GM12801 (cell line): ENCODE data around the gene BRD3.

Experiments used
- CTCF ChIP-seq: IDR thresholded peaks from one replicate; pipeline ENCODE4 v1.5.1; 2011; ENCODE audit warnings: control low read depth; ENCODE audit not compliant: insufficient read length; ENCODE audit errors: extremely low read depth

BRD3 gene

GRCh38 chr9:134049772-134050588, 17.8 kb downstream of the BRD3 start:
- no peak for TF ChIP-seq CTCF

- TF ChIP-seq CTCF = no peak
Measured at GRCh38 chr9:134049236-134049635, 18.6 kb downstream of the BRD3 start.

- no peak for TF ChIP-seq CTCF
Measured at GRCh38 chr9:134048582-134048968, 19.3 kb downstream of the BRD3 start.

- no peak for TF ChIP-seq CTCF
Measured at GRCh38 chr9:134047868-134048581, 19.8 kb downstream of the BRD3 start.

- no peak for TF ChIP-seq CTCF
Measured at GRCh38 chr9:134046894-134047681, 20.7 kb downstream of the BRD3 start.

- no peak for TF ChIP-seq CTCF
Measured at GRCh38 chr9:134045841-134046544, 21.8 kb downstream of the BRD3 start.

GRCh38 chr9:134044944-134045343, 22.9 kb downstream of the BRD3 start:
- no peak for TF ChIP-seq CTCF
